Measurements from ENCODE around the gene ZNF217.
A peak's percentile ranks its signal among the peaks of the same experiment; 100 is the strongest.
"Not testable (repeated sequence)": the region's sequence is repeated elsewhere in the genome, so short reads cannot be mapped to it uniquely, and the experiment has no call there.

Gene ZNF217

GRCh38 chr20:53611449-53611894, 17.8 kb upstream of the ZNF217 start:
- no CpG with 5 or more reads among the region's 8 CpGs for WGBS (ENCODE audit: insufficient coverage)
- Histone ChIP-seq H3K27me3 (replicated peaks in 2 of 5; ENCODE audit: control insufficient read depth in 4 of 5, insufficient read depth in 5 of 5, low read length in 4 of 5) (no peaks in the 10 kb centered on the region), H3K27ac (ENCODE audit: insufficient read depth in 1 of 2, low read depth in 1 of 2, low read length in 2 of 2, poor library complexity in 1 of 2, severe bottlenecking in 2 of 2) (peak overlapping the region in 1 of 2 experiments; percentile 64), H3K4me1 (ENCODE audit: control extremely low read depth in 1 of 4, control insufficient read depth in 4 of 4, insufficient read depth in 4 of 4, low read length in 3 of 4) (peaks cover 20 to 43% (median 32%) of the 10 kb centered on the region in 4 experiments), H3K36me3 (ENCODE audit: control insufficient read depth in 4 of 4, insufficient read depth in 4 of 4, low read length in 3 of 4) (no peaks in the 10 kb centered on the region), H3K4me3 (ENCODE audit: control insufficient read depth in 1 of 7, extremely low read depth in 1 of 7, insufficient read depth in 4 of 7, low read depth in 2 of 7, low read length in 6 of 7) (peak overlapping the region in 4 of 7 experiments; percentile 5 to 67 (median 30)), H3K9me3 (ENCODE audit: control extremely low read depth in 1 of 5, control insufficient read depth in 4 of 5, insufficient read depth in 2 of 5, low read depth in 1 of 5, low read length in 4 of 5) (no peaks in the 10 kb centered on the region)
- peak in 2 of 3 donors; percentile 59 to 75 for DNase-seq
- CTCF ChIA-PET: interaction anchor here (0.7 to 3.9 kb wide), 5 partner anchors 8 to 297 kb away, joined by 3 to 30 read pairs (median 4); no protein-coding TSS in a partner anchor
- POLR2A ChIA-PET: interaction anchor here (2.7 kb wide), 1 partner anchor 10 kb away, joined by 11 read pairs; no protein-coding TSS in a partner anchor

GRCh38 chr20:53609491-53610445, 16.1 kb upstream of the ZNF217 start:
- DNase-seq: peak in 2 of 3 donors; percentile 81 to 86
- H3K36me3 ChIP-seq (ENCODE audit: control insufficient read depth in 4 of 4, insufficient read depth in 4 of 4, low read length in 3 of 4): no peaks in the 10 kb centered on the region
- 22% methylated on average over 7 of the region's 15 CpGs for WGBS (ENCODE audit: insufficient coverage)
- peak overlapping the region; percentile 79 to 88 for H3K27ac ChIP-seq (ENCODE audit: insufficient read depth in 1 of 2, low read depth in 1 of 2, low read length in 2 of 2, poor library complexity in 1 of 2, severe bottlenecking in 2 of 2)
- no peaks in the 10 kb centered on the region for H3K27me3 ChIP-seq (replicated peaks in 2 of 5; ENCODE audit: control insufficient read depth in 4 of 5, insufficient read depth in 5 of 5, low read length in 4 of 5)
- POLR2A ChIA-PET: interaction anchor here (0.6 to 1.6 kb wide), 3 partner anchors 13 to 15 kb away, joined by 4 to 9 read pairs (median 4); partner anchors contain the start of gene ZNF217
- peaks cover 20 to 43% (median 32%) of the 10 kb centered on the region in 4 experiments for H3K4me1 ChIP-seq (ENCODE audit: control extremely low read depth in 1 of 4, control insufficient read depth in 4 of 4, insufficient read depth in 4 of 4, low read length in 3 of 4)
- CTCF ChIA-PET: interaction anchor here (0.7 to 3.9 kb wide), 10 partner anchors 9 to 298 kb away, joined by 3 to 30 read pairs (median 4); no protein-coding TSS in a partner anchor
- peak overlapping the region in 6 of 7 experiments; percentile 32 to 64 (median 48) for H3K4me3 ChIP-seq (ENCODE audit: control insufficient read depth in 1 of 7, extremely low read depth in 1 of 7, insufficient read depth in 4 of 7, low read depth in 2 of 7, low read length in 6 of 7)
- no peaks in the 10 kb centered on the region for H3K9me3 ChIP-seq (ENCODE audit: control extremely low read depth in 1 of 5, control insufficient read depth in 4 of 5, insufficient read depth in 2 of 5, low read depth in 1 of 5, low read length in 4 of 5)

GRCh38 chr20:53608456-53609452, 15.1 kb upstream of the ZNF217 start:
- H3K4me3 ChIP-seq (ENCODE audit: control insufficient read depth in 1 of 7, extremely low read depth in 1 of 7, insufficient read depth in 4 of 7, low read depth in 2 of 7, low read length in 6 of 7): peak overlapping the region in 5 of 7 experiments; percentile 32 to 64 (median 54)
- peaks cover 20 to 43% (median 32%) of the 10 kb centered on the region in 4 experiments for H3K4me1 ChIP-seq (ENCODE audit: control extremely low read depth in 1 of 4, control insufficient read depth in 4 of 4, insufficient read depth in 4 of 4, low read length in 3 of 4)
- DNase-seq: peak in 2 of 3 donors; percentile 61 to 68
- POLR2A ChIA-PET: interaction anchor here (1.1 to 1.6 kb wide), 2 partner anchors 14 kb away, joined by 4 to 9 read pairs; partner anchors contain the start of gene ZNF217
- H3K9me3 ChIP-seq (ENCODE audit: control extremely low read depth in 1 of 5, control insufficient read depth in 4 of 5, insufficient read depth in 2 of 5, low read depth in 1 of 5, low read length in 4 of 5): no peaks in the 10 kb centered on the region
- no peaks in the 10 kb centered on the region for H3K27me3 ChIP-seq (replicated peaks in 2 of 5; ENCODE audit: control insufficient read depth in 4 of 5, insufficient read depth in 5 of 5, low read length in 4 of 5)
- 93% methylated on average over 30 of the region's 35 CpGs for WGBS (ENCODE audit: insufficient coverage)
- CTCF ChIA-PET: interaction anchor here (0.6 to 3.9 kb wide), 3 partner anchors 13 to 14 kb away, joined by 3 to 30 read pairs (median 4); no protein-coding TSS in a partner anchor
- H3K36me3 ChIP-seq (ENCODE audit: control insufficient read depth in 4 of 4, insufficient read depth in 4 of 4, low read length in 3 of 4): no peaks in the 10 kb centered on the region
- H3K27ac ChIP-seq (ENCODE audit: insufficient read depth in 1 of 2, low read depth in 1 of 2, low read length in 2 of 2, poor library complexity in 1 of 2, severe bottlenecking in 2 of 2): peak overlapping the region; percentile 79 to 88

GRCh38 chr20:53608071-53608455, 14.4 kb upstream of the ZNF217 start:
- Histone ChIP-seq H3K9me3 (ENCODE audit: control extremely low read depth in 1 of 5, control insufficient read depth in 4 of 5, insufficient read depth in 2 of 5, low read depth in 1 of 5, low read length in 4 of 5) (no peaks in the 10 kb centered on the region), H3K4me1 (ENCODE audit: control extremely low read depth in 1 of 4, control insufficient read depth in 4 of 4, insufficient read depth in 4 of 4, low read length in 3 of 4) (peaks cover 20 to 37% (median 30%) of the 10 kb centered on the region in 4 experiments), H3K36me3 (ENCODE audit: control insufficient read depth in 4 of 4, insufficient read depth in 4 of 4, low read length in 3 of 4) (no peaks in the 10 kb centered on the region), H3K4me3 (ENCODE audit: control insufficient read depth in 1 of 7, extremely low read depth in 1 of 7, insufficient read depth in 4 of 7, low read depth in 2 of 7, low read length in 6 of 7) (no peak overlapping the region), H3K27me3 (replicated peaks in 2 of 5; ENCODE audit: control insufficient read depth in 4 of 5, insufficient read depth in 5 of 5, low read length in 4 of 5) (no peaks in the 10 kb centered on the region), H3K27ac (ENCODE audit: insufficient read depth in 1 of 2, low read depth in 1 of 2, low read length in 2 of 2, poor library complexity in 1 of 2, severe bottlenecking in 2 of 2) (peak overlapping the region in 1 of 2 experiments; percentile 88)
- ChIA-PET POLR2A (no interaction called here), CTCF (interaction anchor here (0.6 to 3.9 kb wide), 3 partner anchors 13 to 259 kb away, joined by 3 to 30 read pairs (median 3); no protein-coding TSS in a partner anchor)
- 95% methylated on average over 23 of the region's 23 CpGs for WGBS (ENCODE audit: insufficient coverage)
- DNase-seq: no peak

- H3K4me1 ChIP-seq (ENCODE audit: control extremely low read depth in 1 of 4, control insufficient read depth in 4 of 4, insufficient read depth in 4 of 4, low read length in 3 of 4): peaks cover 18 to 34% (median 25%) of the 10 kb centered on the region in 4 experiments
- no peaks in the 10 kb centered on the region for H3K9me3 ChIP-seq (ENCODE audit: control extremely low read depth in 1 of 5, control insufficient read depth in 4 of 5, insufficient read depth in 2 of 5, low read depth in 1 of 5, low read length in 4 of 5)
- DNase-seq: no peak
- H3K27me3 ChIP-seq (replicated peaks in 2 of 5; ENCODE audit: control insufficient read depth in 4 of 5, insufficient read depth in 5 of 5, low read length in 4 of 5): no peaks in the 10 kb centered on the region
- WGBS (ENCODE audit: insufficient coverage): 100% methylated on average over 8 of the region's 8 CpGs
- H3K36me3 ChIP-seq (ENCODE audit: control insufficient read depth in 4 of 4, insufficient read depth in 4 of 4, low read length in 3 of 4): no peaks in the 10 kb centered on the region
- H3K27ac ChIP-seq (ENCODE audit: insufficient read depth in 1 of 2, low read depth in 1 of 2, low read length in 2 of 2, poor library complexity in 1 of 2, severe bottlenecking in 2 of 2): no peak overlapping the region
- CTCF ChIA-PET: interaction anchor here (0.6 to 2.1 kb wide), 3 partner anchors 10 to 263 kb away, joined by 4 to 5 read pairs (median 4); no protein-coding TSS in a partner anchor
- POLR2A ChIA-PET: no interaction called here
- no peak overlapping the region for H3K4me3 ChIP-seq (ENCODE audit: control insufficient read depth in 1 of 7, extremely low read depth in 1 of 7, insufficient read depth in 4 of 7, low read depth in 2 of 7, low read length in 6 of 7)
These were observed 12.8 kb upstream of the ZNF217 start for GRCh38 chr20:53606364-53606985.

- H3K4me3 ChIP-seq (ENCODE audit: control insufficient read depth in 1 of 7, extremely low read depth in 1 of 7, insufficient read depth in 4 of 7, low read depth in 2 of 7, low read length in 6 of 7); POLR2A ChIA-PET; H3K36me3 ChIP-seq (ENCODE audit: control insufficient read depth in 4 of 4, insufficient read depth in 4 of 4, low read length in 3 of 4); H3K27me3 ChIP-seq (replicated peaks in 2 of 5; ENCODE audit: control insufficient read depth in 4 of 5, insufficient read depth in 5 of 5, low read length in 4 of 5); H3K27ac ChIP-seq (ENCODE audit: insufficient read depth in 1 of 2, low read depth in 1 of 2, low read length in 2 of 2, poor library complexity in 1 of 2, severe bottlenecking in 2 of 2); H3K9me3 ChIP-seq (ENCODE audit: control extremely low read depth in 1 of 5, control insufficient read depth in 4 of 5, insufficient read depth in 2 of 5, low read depth in 1 of 5, low read length in 4 of 5); DNase-seq: not testable (repeated sequence)
- WGBS (ENCODE audit: insufficient coverage): no CpG with 5 or more reads among the region's 5 CpGs
- CTCF ChIA-PET: interaction anchor here (1.2 to 2.1 kb wide), 2 partner anchors 9 to 11 kb away, joined by 4 to 5 read pairs; no protein-coding TSS in a partner anchor
- peaks cover 12 to 23% (median 20%) of the 10 kb centered on the region in 4 experiments for H3K4me1 ChIP-seq (ENCODE audit: control extremely low read depth in 1 of 4, control insufficient read depth in 4 of 4, insufficient read depth in 4 of 4, low read length in 3 of 4)
These were observed 11.8 kb upstream of the ZNF217 start for GRCh38 chr20:53605401-53605800.
